GM08714 (cell line): Measurements from ENCODE around the gene GCNA.

Experiments
- H3K4me3 ChIP-seq: fragments of 200-500 bp; sonication (Bioruptor generic); 2 replicates; pipeline ENCODE4 v1.5.1; 2014; ENCODE audit warnings: mild to moderate bottlenecking, low read length, inconsistent platforms
- ZNF274 ChIP-seq: IDR thresholded peaks from 2 replicates; pipeline ENCODE4 v1.6.1; 2012; ENCODE audit warnings: mild to moderate bottlenecking, low read depth, low read length

The GCNA gene

GRCh38 chrX:71578253-71579135 is at the start of gene GCNA:
Gene GCNA, plus strand, starts transcription at chrX:71578437. Its CDS starts 2,385 bp downstream, at chrX:71580822.
- no peak for TF ChIP-seq ZNF274
- H3K4me3 ChIP-seq: no peak within 1 kb of the TSS

- peak overlapping the region; percentile 65 for H3K4me3 ChIP-seq
Observed at GRCh38 chrX:71532078-71532752, 46.0 kb upstream of the GCNA start.

GRCh38 chrX:71532753-71533425 is 45.3 kb upstream of the GCNA start, which contains the start of gene OGT:
Gene OGT, plus strand, starts transcription at chrX:71533104. Its CDS starts 196 bp downstream, at chrX:71533300.
- peak within 1 kb of the TSS; percentile 79 for H3K4me3 ChIP-seq
- no peak for TF ChIP-seq ZNF274

More at GRCh38 chrX:71532078-71532752, 46.0 kb upstream of the GCNA start:
- no peak for TF ChIP-seq ZNF274

GRCh38 chrX:71533516-71533850 is 44.8 kb upstream of the GCNA start:
- TF ChIP-seq ZNF274: no peak
- peak overlapping the region; percentile 79 for H3K4me3 ChIP-seq

- peak overlapping the region; percentile 79 for H3K4me3 ChIP-seq
- TF ChIP-seq ZNF274: no peak
Observed at GRCh38 chrX:71533851-71534561, 44.2 kb upstream of the GCNA start.

GRCh38 chrX:71534773-71535544 is 43.3 kb upstream of the GCNA start:
- H3K4me3 ChIP-seq: peak overlapping the region; percentile 79
- TF ChIP-seq ZNF274: no peak

- no peak for TF ChIP-seq ZNF274
- peak overlapping the region; percentile 79 for H3K4me3 ChIP-seq
Observed at GRCh38 chrX:71536285-71536684, 42.0 kb upstream of the GCNA start.

GRCh38 chrX:71537743-71538142 is 40.5 kb upstream of the GCNA start:
- TF ChIP-seq ZNF274: no peak
- no peak overlapping the region for H3K4me3 ChIP-seq

GRCh38 chrX:71540801-71541200 is 37.4 kb upstream of the GCNA start:
- H3K4me3 ChIP-seq: no peak overlapping the region; the same call in 1 of the 2 replicates
- no peak for TF ChIP-seq ZNF274

- H3K4me3 ChIP-seq: peak overlapping the region; percentile 11; the same call in 1 of the 2 replicates
- no peak for TF ChIP-seq ZNF274
Observed at GRCh38 chrX:71541210-71542022, 36.8 kb upstream of the GCNA start.

- TF ChIP-seq ZNF274: no peak
- H3K4me3 ChIP-seq: no peak overlapping the region
Observed at GRCh38 chrX:71542411-71542810, 35.8 kb upstream of the GCNA start.

- no peak for TF ChIP-seq ZNF274
- H3K4me3 ChIP-seq: no peak overlapping the region
Observed at GRCh38 chrX:71542825-71543224, 35.4 kb upstream of the GCNA start.
